ENCODE data around the gene IFITM10. TPM values are rescaled to one million over a fixed set of nuclear protein-coding genes. Genes with fewer than 3 reads are reported as not detected.

The IFITM10 gene
- total RNA-seq, 1 donor from 2014 or later = 0.64 TPM

- DNase-seq (ENCODE audit: low spot score) = no peak
- Mint-ChIP-seq H3K4me1 (ENCODE audit: unreplicated experiment) (no peaks in the 10 kb centered on the region), H3K27ac (ENCODE audit: unreplicated experiment) (no peak overlapping the region), H3K9me3 (ENCODE audit: unreplicated experiment) (no peaks in the 10 kb centered on the region), H3K27me3 (ENCODE audit: unreplicated experiment) (no peaks in the 10 kb centered on the region), H3K4me3 (ENCODE audit: unreplicated experiment) (no peak overlapping the region), H3K36me3 (ENCODE audit: low read depth, unreplicated experiment) (no peaks in the 10 kb centered on the region)
- TF ChIP-seq, protein P1, sequence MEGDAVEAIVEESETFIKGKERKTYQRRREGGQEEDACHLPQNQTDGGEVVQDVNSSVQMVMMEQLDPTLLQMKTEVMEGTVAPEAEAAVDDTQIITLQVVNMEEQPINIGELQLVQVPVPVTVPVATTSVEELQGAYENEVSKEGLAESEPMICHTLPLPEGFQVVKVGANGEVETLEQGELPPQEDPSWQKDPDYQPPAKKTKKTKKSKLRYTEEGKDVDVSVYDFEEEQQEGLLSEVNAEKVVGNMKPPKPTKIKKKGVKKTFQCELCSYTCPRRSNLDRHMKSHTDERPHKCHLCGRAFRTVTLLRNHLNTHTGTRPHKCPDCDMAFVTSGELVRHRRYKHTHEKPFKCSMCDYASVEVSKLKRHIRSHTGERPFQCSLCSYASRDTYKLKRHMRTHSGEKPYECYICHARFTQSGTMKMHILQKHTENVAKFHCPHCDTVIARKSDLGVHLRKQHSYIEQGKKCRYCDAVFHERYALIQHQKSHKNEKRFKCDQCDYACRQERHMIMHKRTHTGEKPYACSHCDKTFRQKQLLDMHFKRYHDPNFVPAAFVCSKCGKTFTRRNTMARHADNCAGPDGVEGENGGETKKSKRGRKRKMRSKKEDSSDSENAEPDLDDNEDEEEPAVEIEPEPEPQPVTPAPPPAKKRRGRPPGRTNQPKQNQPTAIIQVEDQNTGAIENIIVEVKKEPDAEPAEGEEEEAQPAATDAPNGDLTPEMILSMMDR (IDR thresholded peaks at IDR 0.05; ENCODE audit: unreplicated experiment) = no peak
Measured at GRCh38 chr11:1706634-1707400, 43.6 kb downstream of the IFITM10 start.

DNA sequence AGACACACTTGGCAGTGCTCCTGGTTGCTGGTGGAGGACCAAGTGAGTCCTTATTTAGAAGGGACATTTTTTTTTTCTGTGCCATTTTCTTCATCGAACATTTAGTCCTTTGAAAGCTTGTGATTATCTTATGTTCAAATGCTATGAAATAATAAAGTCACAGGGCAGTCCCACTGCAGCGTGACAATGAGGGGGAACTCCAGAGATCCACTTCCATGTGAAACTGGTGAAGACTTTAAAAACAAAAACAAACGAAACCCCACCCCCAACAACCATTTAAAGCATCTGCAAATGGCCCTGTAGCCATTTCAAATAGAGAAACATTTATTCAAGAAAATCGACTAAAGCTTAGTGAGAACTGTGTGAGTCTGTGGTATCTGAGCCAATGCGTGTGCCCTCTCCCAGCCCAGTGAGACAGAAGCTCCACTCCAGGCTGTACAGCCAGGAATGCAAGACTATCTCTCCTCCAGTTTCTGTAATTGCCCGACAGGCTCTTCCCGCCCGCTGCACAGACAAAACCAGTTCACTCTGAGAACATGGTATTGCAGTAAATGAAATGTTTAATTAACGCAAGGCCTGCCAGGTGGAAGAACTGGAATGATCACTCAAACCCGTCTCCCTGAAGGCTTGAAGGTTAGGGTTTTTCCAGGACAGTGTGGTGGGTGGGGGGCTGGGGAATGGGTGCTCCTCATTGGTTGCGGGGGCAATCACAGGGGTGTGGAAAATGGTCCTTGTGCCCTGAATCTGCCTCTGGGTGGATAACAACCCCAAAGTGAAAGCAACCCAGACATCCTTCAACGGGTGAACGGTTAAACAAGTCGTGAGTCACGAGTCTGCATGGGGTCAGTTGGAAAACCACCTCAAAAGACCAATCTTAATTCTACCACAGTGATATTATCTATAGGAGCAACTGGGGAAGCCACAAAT lies 45.0 kb downstream of the IFITM10 start:
- TF ChIP-seq, protein P1 (IDR thresholded peaks at IDR 0.05; ENCODE audit: unreplicated experiment) = no peak
- no peak overlapping the region for H3K27ac Mint-ChIP-seq (ENCODE audit: unreplicated experiment)
- H3K9me3 Mint-ChIP-seq (ENCODE audit: unreplicated experiment) = no peaks in the 10 kb centered on the region
- no peak overlapping the region for H3K4me3 Mint-ChIP-seq (ENCODE audit: unreplicated experiment)
- no peaks in the 10 kb centered on the region for H3K36me3 Mint-ChIP-seq (ENCODE audit: low read depth, unreplicated experiment)
- DNase-seq (ENCODE audit: low spot score) = no peak
- no peaks in the 10 kb centered on the region for H3K4me1 Mint-ChIP-seq (ENCODE audit: unreplicated experiment)
- H3K27me3 Mint-ChIP-seq (ENCODE audit: unreplicated experiment) = no peaks in the 10 kb centered on the region

DNA sequence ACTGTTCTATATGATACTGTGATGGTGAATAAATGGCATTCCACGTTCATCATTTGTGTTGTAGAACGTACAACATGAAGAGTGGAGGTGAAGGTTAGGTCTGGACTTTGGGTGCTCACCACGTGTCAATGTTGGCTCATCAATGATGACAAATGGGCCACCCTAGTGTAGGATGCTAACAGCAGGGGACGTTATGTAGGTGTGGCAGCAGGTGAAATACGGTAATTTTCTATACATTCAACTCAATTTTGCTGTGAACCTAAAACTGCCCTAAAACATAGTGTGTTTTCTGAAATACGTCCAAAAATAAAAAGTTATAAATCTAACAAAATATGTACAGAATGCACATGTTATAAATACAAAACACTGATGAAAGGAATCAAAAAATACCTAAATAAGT lies 47.2 kb downstream of the IFITM10 start:
- H3K4me1 Mint-ChIP-seq (ENCODE audit: unreplicated experiment) = peaks cover 2% of the 10 kb centered on the region
- H3K4me3 Mint-ChIP-seq (ENCODE audit: unreplicated experiment) = no peak overlapping the region
- H3K9me3 Mint-ChIP-seq (ENCODE audit: unreplicated experiment) = no peaks in the 10 kb centered on the region
- H3K27ac Mint-ChIP-seq (ENCODE audit: unreplicated experiment) = no peak overlapping the region
- H3K36me3 Mint-ChIP-seq (ENCODE audit: low read depth, unreplicated experiment) = no peaks in the 10 kb centered on the region
- H3K27me3 Mint-ChIP-seq (ENCODE audit: unreplicated experiment) = no peaks in the 10 kb centered on the region
- no peak for DNase-seq (ENCODE audit: low spot score)
- TF ChIP-seq, protein P1 (IDR thresholded peaks at IDR 0.05; ENCODE audit: unreplicated experiment) = no peak

GRCh38 chr11:1702506-1702905 lies 47.9 kb downstream of the IFITM10 start:
- Mint-ChIP-seq H3K36me3 (ENCODE audit: low read depth, unreplicated experiment) (no peaks in the 10 kb centered on the region), H3K4me3 (ENCODE audit: unreplicated experiment) (no peak overlapping the region), H3K9me3 (ENCODE audit: unreplicated experiment) (no peaks in the 10 kb centered on the region), H3K27me3 (ENCODE audit: unreplicated experiment) (no peaks in the 10 kb centered on the region), H3K27ac (ENCODE audit: unreplicated experiment) (no peak overlapping the region), H3K4me1 (ENCODE audit: unreplicated experiment) (peaks cover 7% of the 10 kb centered on the region)
- no peak for DNase-seq (ENCODE audit: low spot score)
- TF ChIP-seq, protein P1 (IDR thresholded peaks at IDR 0.05; ENCODE audit: unreplicated experiment) = no peak
